NB4 (cell line): ENCODE data around the gene TPM4.

Source experiments
- POLR2A ChIP-seq: IDR thresholded peaks from 2 replicates; pipeline ENCODE4 v1.6.1; 2011; ENCODE audit warnings: mild to moderate bottlenecking; ENCODE audit not compliant: insufficient read length; ENCODE audit errors: extremely low read depth
- TF ChIP-seq, protein P1 (sequence below): IDR thresholded peaks from one replicate; pipeline ENCODE4 v1.5.1; 2012; ENCODE audit warnings: low read depth, low read length

DNA sequence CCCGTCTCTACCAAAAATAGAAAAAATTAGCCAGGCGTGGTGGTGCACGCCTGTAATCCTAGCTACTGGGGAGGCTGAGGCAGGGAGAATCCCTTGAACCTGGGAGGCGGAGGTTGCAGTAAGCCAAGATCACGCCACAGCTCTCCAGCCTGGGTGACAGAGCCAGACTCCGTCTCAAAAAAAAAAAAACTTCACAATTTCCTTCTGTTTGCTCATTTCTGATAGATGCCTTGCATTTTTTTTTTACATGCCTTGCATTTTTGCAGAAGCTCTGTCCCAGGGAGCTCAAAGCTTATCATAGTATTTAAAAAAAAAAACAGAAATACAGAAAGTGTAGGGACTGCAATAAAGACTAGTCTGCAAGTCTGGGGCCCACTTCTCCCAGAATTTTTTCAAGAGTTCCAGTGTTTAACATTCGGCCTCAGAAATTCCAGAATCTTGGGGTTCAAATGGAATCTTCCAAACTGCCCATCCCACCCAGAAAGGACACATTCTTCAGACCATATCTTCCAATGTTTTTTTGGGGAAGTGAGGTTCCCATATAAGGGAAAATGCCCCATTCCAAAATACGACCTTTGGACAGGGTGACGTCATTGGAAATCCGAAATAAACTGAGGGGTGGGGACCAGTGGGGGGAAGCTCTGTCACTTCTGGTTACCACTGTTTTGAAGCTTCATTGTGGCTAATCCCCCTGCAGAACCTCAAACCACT is 18.2 kb downstream of the TPM4 start:
- TF ChIP-seq, protein P1, sequence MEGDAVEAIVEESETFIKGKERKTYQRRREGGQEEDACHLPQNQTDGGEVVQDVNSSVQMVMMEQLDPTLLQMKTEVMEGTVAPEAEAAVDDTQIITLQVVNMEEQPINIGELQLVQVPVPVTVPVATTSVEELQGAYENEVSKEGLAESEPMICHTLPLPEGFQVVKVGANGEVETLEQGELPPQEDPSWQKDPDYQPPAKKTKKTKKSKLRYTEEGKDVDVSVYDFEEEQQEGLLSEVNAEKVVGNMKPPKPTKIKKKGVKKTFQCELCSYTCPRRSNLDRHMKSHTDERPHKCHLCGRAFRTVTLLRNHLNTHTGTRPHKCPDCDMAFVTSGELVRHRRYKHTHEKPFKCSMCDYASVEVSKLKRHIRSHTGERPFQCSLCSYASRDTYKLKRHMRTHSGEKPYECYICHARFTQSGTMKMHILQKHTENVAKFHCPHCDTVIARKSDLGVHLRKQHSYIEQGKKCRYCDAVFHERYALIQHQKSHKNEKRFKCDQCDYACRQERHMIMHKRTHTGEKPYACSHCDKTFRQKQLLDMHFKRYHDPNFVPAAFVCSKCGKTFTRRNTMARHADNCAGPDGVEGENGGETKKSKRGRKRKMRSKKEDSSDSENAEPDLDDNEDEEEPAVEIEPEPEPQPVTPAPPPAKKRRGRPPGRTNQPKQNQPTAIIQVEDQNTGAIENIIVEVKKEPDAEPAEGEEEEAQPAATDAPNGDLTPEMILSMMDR, result no peak
- TF ChIP-seq POLR2A, result no peak
